ENCODE data around the gene XBP1. TPM values are rescaled to one million over a fixed set of nuclear protein-coding genes. Genes with fewer than 3 reads are reported as not detected.

Gene XBP1
- total RNA-seq, 2 donors from 2014 or later, result 176 to 282 TPM

DNA sequence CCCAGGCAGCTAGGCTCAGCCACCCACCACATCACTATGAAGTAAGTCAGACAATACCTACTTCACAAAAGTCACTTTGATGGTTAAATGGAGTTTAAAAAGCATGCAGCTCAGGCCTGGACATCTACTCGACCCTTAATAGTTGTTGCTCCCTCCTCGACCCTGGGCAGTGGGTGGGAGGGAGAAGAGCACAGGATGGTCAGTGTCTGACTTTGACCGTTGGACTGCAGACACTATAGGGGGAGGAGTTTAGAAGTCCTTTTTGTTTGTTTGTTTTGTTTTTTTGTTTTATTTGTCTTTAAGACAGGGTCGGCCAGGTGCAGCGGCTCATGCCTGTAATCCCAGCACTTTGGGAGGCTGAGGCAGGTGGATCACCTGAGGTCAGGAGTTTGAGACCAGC lies 38.6 kb upstream of the XBP1 start:
- no peaks in the 10 kb centered on the region for H3K4me1 ChIP-seq (ENCODE audit: control insufficient read depth in 1 of 2, low read depth in 2 of 2)
- TF ChIP-seq CTCF (IDR thresholded peaks at IDR 0.05), result no peak
- no peaks in the 10 kb centered on the region for H3K27me3 ChIP-seq (replicated peaks; ENCODE audit: insufficient read depth)
- DNase-seq (ENCODE audit: low spot score), result no peak
- no peaks in the 10 kb centered on the region for H3K36me3 ChIP-seq
- no peak for ATAC-seq (ENCODE audit: insufficient number of reproducible peaks, low FRiP score, low read depth)
- H3K9me3 ChIP-seq, result no peaks in the 10 kb centered on the region
- no peak overlapping the region for H3K4me3 ChIP-seq
- no peak overlapping the region for H3K27ac ChIP-seq

GRCh38 chr22:28837640-28838039 lies 37.3 kb upstream of the XBP1 start:
- no peak for TF ChIP-seq CTCF (IDR thresholded peaks at IDR 0.05)
- Histone ChIP-seq H3K27ac (no peak overlapping the region), H3K4me3 (no peak overlapping the region), H3K9me3 (no peaks in the 10 kb centered on the region), H3K4me1 (ENCODE audit: control insufficient read depth in 1 of 2, low read depth in 2 of 2) (no peaks in the 10 kb centered on the region), H3K36me3 (no peaks in the 10 kb centered on the region), H3K27me3 (replicated peaks; ENCODE audit: insufficient read depth) (no peaks in the 10 kb centered on the region)
- DNase-seq (ENCODE audit: low spot score), result no peak
- ATAC-seq (ENCODE audit: insufficient number of reproducible peaks, low FRiP score, low read depth), result no peak

DNA sequence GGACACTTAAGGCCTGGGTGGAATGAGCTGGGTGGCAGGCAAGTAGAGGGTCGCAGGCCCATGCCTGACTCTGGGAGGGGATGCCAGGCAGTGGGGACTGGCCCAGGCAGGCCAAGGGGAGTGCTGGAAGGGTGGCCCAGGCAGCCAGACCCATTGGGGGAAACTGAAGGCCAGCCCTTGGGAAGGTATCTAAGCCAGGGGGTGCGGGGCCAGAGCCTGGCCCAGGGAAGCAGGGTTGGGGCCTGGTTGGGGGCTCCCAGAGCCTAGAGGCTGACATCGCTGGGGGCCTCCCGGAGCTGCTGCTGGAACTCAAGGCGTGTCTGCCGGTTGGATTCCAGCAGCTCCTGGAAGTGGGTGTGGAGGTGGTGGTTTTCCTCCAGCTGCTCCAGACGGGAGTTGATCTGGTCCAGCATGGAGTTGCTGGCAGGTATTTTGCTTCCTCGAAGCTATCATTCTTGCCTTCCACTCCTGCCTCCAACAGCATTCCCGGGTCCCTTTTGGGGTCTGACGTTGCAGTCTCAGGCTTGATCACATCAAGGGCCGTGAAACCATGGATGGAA lies 35.3 kb upstream of the XBP1 start:
- no peaks in the 10 kb centered on the region for H3K4me1 ChIP-seq (ENCODE audit: control insufficient read depth in 1 of 2, low read depth in 2 of 2)
- H3K36me3 ChIP-seq, result no peaks in the 10 kb centered on the region
- H3K9me3 ChIP-seq, result no peaks in the 10 kb centered on the region
- H3K4me3 ChIP-seq, result no peak overlapping the region
- no peak for DNase-seq (ENCODE audit: low spot score)
- ATAC-seq (ENCODE audit: insufficient number of reproducible peaks, low FRiP score, low read depth), result no peak
- TF ChIP-seq CTCF (IDR thresholded peaks at IDR 0.05), result no peak
- H3K27ac ChIP-seq, result no peak overlapping the region
- no peaks in the 10 kb centered on the region for H3K27me3 ChIP-seq (replicated peaks; ENCODE audit: insufficient read depth)

DNA sequence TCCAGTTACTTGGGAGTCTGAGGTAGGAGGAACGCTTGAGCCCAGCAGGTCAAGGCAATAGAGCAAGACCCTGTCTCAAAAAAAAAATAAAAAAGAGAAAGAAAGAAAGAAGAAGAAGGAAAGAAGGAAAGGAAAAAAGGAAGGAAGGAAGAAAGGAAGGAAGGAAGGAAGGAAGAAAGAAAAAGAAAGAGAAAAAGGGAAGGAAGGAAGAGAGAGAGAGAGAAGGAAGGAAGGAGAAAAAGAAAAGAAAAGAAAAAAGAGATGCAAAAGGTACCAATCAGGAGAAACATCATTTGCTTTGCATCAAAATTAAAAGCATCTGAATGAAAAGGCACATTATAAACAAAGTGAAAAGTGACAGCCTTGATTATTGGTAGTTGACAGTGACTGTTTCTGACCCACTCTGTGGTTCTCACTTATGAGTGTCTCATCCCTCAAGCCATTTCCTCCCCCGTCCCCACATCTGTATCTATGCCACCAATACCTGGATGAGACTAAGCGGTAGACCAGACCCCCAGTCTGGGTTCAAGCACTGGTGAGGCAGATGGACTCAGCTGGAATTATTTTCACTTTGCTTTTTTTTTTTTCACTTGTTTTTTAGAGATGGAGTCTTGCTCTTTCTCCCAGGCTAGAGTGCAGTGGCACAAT lies 33.0 kb upstream of the XBP1 start:
- H3K9me3 ChIP-seq, result no peaks in the 10 kb centered on the region
- H3K4me3 ChIP-seq, result no peak overlapping the region
- no peak for DNase-seq (ENCODE audit: low spot score)
- no peak for TF ChIP-seq CTCF (IDR thresholded peaks at IDR 0.05)
- no peaks in the 10 kb centered on the region for H3K4me1 ChIP-seq (ENCODE audit: control insufficient read depth in 1 of 2, low read depth in 2 of 2)
- H3K27ac ChIP-seq, result no peak overlapping the region
- H3K27me3 ChIP-seq (replicated peaks; ENCODE audit: insufficient read depth), result no peaks in the 10 kb centered on the region
- H3K36me3 ChIP-seq, result no peaks in the 10 kb centered on the region
- ATAC-seq (ENCODE audit: insufficient number of reproducible peaks, low FRiP score, low read depth), result no peak

DNA sequence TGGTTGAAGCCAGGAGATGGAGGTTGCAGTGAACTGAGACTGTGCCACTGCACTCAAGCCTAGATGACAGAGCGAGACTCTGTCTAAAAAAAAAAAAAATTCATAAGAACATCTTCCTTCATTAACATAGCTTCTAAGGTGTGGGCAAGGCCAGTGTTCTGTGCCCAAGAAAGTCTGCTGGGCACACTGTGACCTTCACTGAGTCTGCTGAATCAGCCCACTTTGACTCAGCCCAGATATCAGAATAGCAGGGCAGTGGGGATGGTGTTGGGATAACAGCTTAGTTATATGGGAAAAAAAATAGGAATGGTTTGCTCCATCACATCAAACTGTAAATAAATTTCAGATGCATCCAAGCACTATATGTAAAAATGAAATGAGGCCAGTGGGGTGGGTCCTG lies 32.4 kb upstream of the XBP1 start:
- no peak for ATAC-seq (ENCODE audit: insufficient number of reproducible peaks, low FRiP score, low read depth)
- TF ChIP-seq CTCF (IDR thresholded peaks at IDR 0.05), result no peak

More for the DNA sequence above, 32.4 kb upstream of the XBP1 start:
- Histone ChIP-seq H3K36me3 (no peaks in the 10 kb centered on the region), H3K9me3 (no peaks in the 10 kb centered on the region), H3K4me1 (ENCODE audit: control insufficient read depth in 1 of 2, low read depth in 2 of 2) (no peaks in the 10 kb centered on the region), H3K27ac (no peak overlapping the region), H3K4me3 (no peak overlapping the region), H3K27me3 (replicated peaks; ENCODE audit: insufficient read depth) (no peaks in the 10 kb centered on the region)
- no peak for DNase-seq (ENCODE audit: low spot score)

All from thoracic aorta (tissue), 2 donors.